Stimulated activated naive B cell treated with anti-CD40 and anti-IgM and Interleukin-4, amounts not matched to agents 10 μg/mL and 1 μg/mL and 100 μg/mL, for 72 hours (primary cell): ENCODE data around the gene DTNA.

Experiments
- ATAC-seq, 2 donors: fragments of 150-1000 bp; cut with Tn5 transposase; replicated peaks; 2 replicates each; pipeline ENCODE4 v1.10.0; 2021; ENCODE audit warnings: moderate library complexity in 1 of 2
- DNase-seq: peaks from one replicate; pipeline ENCODE4 v3.0.0; 2021
- H3K27ac Mint-ChIP-seq: one replicate; pipeline ENCODE4 v1.8.0; 2022; ENCODE audit warnings: mild to moderate bottlenecking, mixed read lengths
- H3K27me3 Mint-ChIP-seq, 2 donors: one replicate each; pipeline ENCODE4 v1.8.0; 2022; ENCODE audit warnings: mixed read lengths in 2 of 2
- H3K36me3 Mint-ChIP-seq, 2 donors: one replicate each; pipeline ENCODE4 v1.8.0; 2022; ENCODE audit warnings: mixed read lengths in 2 of 2, mild to moderate bottlenecking in 1 of 2
- H3K4me1 Mint-ChIP-seq, 2 donors: one replicate each; pipeline ENCODE4 v1.8.0; 2022; ENCODE audit warnings: mixed read lengths in 2 of 2, mild to moderate bottlenecking in 1 of 2
- H3K4me3 Mint-ChIP-seq, 2 donors: one replicate each; pipeline ENCODE4 v1.8.0; 2022; ENCODE audit warnings: mild to moderate bottlenecking in 2 of 2, mixed read lengths in 2 of 2, moderate library complexity in 1 of 2
- H3K9me3 Mint-ChIP-seq, 2 donors: one replicate each; pipeline ENCODE4 v1.8.0; 2022; ENCODE audit warnings: mixed read lengths in 2 of 2, mild to moderate bottlenecking in 1 of 2

The DTNA gene

DNA sequence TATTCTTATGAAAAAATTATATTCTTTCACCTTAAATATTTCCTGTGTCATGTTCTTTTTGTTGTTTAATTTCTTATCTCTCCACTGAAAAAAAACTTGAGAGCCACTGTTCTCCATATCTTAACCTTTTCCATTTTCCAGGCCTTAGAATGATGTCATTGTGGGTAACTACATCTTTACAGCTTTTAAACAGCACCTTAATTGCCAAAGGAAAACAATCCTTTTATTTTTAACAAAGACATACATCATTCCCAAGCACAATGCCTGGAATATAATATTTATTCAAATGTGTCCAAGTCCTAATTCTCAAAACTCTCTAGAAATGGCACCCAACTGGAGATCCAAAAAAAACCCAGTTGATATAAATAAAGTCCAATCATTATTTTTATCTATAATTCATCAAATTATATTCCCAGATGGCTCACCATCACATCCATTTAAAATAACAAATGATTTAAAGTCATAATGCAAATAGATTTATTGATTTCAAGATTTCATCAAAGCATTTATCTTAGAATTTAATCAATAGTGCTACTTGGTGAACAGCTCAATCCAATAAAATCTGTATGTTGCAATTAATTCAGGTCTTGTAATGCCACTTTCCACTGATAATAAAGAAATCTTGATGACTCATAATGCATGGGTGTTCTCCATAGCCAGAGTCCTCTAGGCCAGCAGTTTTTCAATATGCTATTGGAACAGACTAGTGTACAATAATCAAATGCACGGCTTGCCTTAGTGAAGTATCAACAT lies 224.0 kb downstream of the DTNA start:
- ATAC-seq (no peak), DNase-seq (no peak)
- Mint-ChIP-seq H3K27me3 (peaks cover 9 to 20% of the 10 kb centered on the region in 2 donors), H3K4me1 (no peaks in the 10 kb centered on the region), H3K4me3 (no peak overlapping the region), H3K27ac (no peak overlapping the region), H3K9me3 (no peaks in the 10 kb centered on the region), H3K36me3 (no peaks in the 10 kb centered on the region)

DNA sequence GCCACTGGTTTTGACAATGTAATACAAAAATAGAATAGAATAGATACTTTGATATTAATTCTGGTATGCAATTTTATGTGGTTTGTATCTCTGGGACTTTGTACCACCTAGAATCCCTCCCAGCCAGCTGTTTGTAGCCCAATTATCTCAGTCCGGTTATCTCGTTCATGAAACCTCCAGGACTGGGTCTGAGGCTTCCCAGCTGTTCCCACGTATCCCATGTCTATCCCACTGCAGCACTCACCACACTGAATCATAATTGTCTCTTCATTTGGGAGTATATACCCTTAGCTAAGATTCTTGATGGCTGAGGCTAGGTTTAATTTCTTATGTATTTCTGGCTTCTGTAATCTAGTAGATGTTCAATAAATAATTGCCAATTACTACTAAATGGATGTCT lies 226.7 kb downstream of the DTNA start:
- Mint-ChIP-seq H3K27ac (no peak overlapping the region), H3K27me3 (peaks cover 12 to 30% of the 10 kb centered on the region in 2 donors), H3K36me3 (no peaks in the 10 kb centered on the region), H3K9me3 (no peaks in the 10 kb centered on the region), H3K4me1 (no peaks in the 10 kb centered on the region), H3K4me3 (no peak overlapping the region)
- ATAC-seq: no peak
- DNase-seq: no peak

DNA sequence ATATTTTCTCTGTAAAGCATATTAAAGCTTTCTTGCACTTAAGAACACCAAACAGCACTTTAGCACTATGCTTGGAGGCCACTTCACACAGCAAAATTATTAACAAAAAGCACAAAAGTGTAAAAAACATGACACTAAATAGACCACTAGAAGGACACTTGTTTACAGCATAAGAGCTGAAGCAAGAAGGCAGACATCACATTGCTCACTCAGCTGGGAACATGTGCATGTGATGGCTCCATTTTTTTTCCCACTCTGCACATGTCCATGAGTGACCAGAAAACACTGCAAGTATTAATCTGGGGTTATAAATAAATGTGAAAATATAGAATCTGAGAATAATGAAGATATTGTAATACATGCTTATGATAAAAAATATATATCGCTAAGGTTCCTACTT lies 228.0 kb downstream of the DTNA start:
- ATAC-seq (no peak), DNase-seq (no peak)
- no peaks in the 10 kb centered on the region for H3K36me3 Mint-ChIP-seq
- H3K27me3 Mint-ChIP-seq: peaks cover 21 to 40% of the 10 kb centered on the region in 2 donors
- H3K9me3 Mint-ChIP-seq: no peaks in the 10 kb centered on the region
- H3K27ac Mint-ChIP-seq: no peak overlapping the region
- H3K4me1 Mint-ChIP-seq: no peaks in the 10 kb centered on the region
- no peak overlapping the region for H3K4me3 Mint-ChIP-seq
